Tibial nerve (tissue), 4 donors: ENCODE measurements around the gene SUV39H2. TPM values are rescaled to one million over a fixed set of nuclear protein-coding genes. Genes with fewer than 3 reads are reported as not detected.
A peak's percentile ranks its signal among the peaks of the same experiment; 100 is the strongest.

ENCODE experiments used
- DNase-seq, 2 donors: peaks; one replicate each; pipeline ENCODE4 v3.0.0-alpha.2; 2019; ENCODE audit warnings: low spot score in 2 of 2
- H3K27ac ChIP-seq, 4 donors: fragments of 200-600 bp; sonication (generic) in 3 of 4; one replicate each; pipeline ENCODE4 v1.5.1; 2017 to 2019; ENCODE audit warnings: mild to moderate bottlenecking in 1 of 4
- H3K27me3 ChIP-seq, 2 donors: fragments of 200-600 bp; sonication (generic) in 1 of 2; one replicate each; pipeline versions ENCODE4 v1.5.1 to v1.6.0; 2017 to 2019
- H3K36me3 ChIP-seq, 3 donors: fragments of 200-600 bp; sonication (generic); one replicate each; pipeline ENCODE4 v1.5.1; 2018 to 2019
- H3K4me1 ChIP-seq, 4 donors: fragments of 200-600 bp; sonication (generic) in 3 of 4; one replicate each; pipeline ENCODE4 v1.5.1; 2017 to 2019
- H3K4me3 ChIP-seq, 4 donors: fragments of 200-600 bp; sonication (generic) in 3 of 4; one replicate each; pipeline ENCODE4 v1.5.1; 2017 to 2019; ENCODE audit warnings: mild to moderate bottlenecking in 1 of 4, moderate library complexity in 1 of 4
- H3K9me3 ChIP-seq, 4 donors: fragments of 200-600 bp; sonication (generic) in 3 of 4; one replicate each; pipeline ENCODE4 v1.5.1; 2017 to 2019
- EP300 ChIP-seq, 2 donors: sonication (generic); formaldehyde crosslinking; IDR thresholded peaks; one replicate each; pipeline ENCODE4 v1.6.1; 2017; ENCODE audit warnings: antibody characterized with exemption in 2 of 2, mild to moderate bottlenecking in 1 of 2
- POLR2A ChIP-seq, 2 donors: fragments of 450-650 bp; IDR thresholded peaks; one replicate each; pipeline ENCODE4 v1.6.1; 2017; ENCODE audit warnings: antibody characterized with exemption in 2 of 2, mild to moderate bottlenecking in 2 of 2, moderate library complexity in 2 of 2
- WGBS, 2 donors: methylation state at CpG; one replicate each; pipeline ENCODE4 v1.1.5; 2018; 5-methylcytosine and 5-hydroxymethylcytosine counted together
- total RNA-seq, 4 donors: library from RNA; depleted of rRNA; stranded (reverse); fragments of >200 nt; gene quantifications; one replicate each; pipeline ENCODE4 v1.1.0, GENCODE V29; 2016
- TF ChIP-seq, protein P1 (sequence below), 5 experiments: fragments of 200-600 bp in 3 of 5; fragments of 450-650 bp in 2 of 5; sonication (generic) in 3 of 5; IDR thresholded peaks; one replicate each; pipeline ENCODE4 v1.5.1; 2016 to 2019; ENCODE audit warnings: antibody characterized with exemption in 5 of 5, mild to moderate bottlenecking in 3 of 5, moderate library complexity in 2 of 5

The SUV39H2 gene
- total RNA-seq, 4 donors from 2014 or later, result 2.2 to 4.4 (median 3.0) TPM

DNA sequence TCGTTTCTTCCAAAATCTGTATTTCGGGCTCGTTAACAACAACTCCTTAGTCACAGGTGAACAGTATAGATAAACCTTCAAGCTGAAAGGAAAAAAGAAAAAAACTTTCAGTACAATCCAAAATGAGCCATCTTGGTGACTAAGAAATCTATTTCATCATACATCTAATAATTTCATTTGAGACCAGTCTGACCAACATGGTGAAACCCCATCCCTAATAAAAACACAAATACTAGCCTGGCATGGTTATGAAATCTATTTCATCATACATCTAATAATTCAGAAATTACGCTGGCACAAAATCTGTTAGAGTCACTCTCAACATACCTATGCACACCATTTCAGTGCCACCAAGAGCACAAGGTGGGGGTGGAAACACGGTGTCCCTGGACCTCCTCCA lies 66.4 kb downstream of the SUV39H2 start:
- Histone ChIP-seq H3K27me3 (no peaks in the 10 kb centered on the region), H3K27ac (no peak overlapping the region), H3K9me3 (no peaks in the 10 kb centered on the region), H3K36me3 (peaks cover 0 to 77% (median 9%) of the 10 kb centered on the region in 3 donors), H3K4me1 (no peaks in the 10 kb centered on the region), H3K4me3 (no peak overlapping the region)
- 95 to 96% methylated on average over 5 of the region's 5 CpGs for WGBS, 2 donors
- DNase-seq, result no peak
- TF ChIP-seq EP300 (IDR thresholded peaks at IDR 0.05), result no peak
- TF ChIP-seq, protein P1, sequence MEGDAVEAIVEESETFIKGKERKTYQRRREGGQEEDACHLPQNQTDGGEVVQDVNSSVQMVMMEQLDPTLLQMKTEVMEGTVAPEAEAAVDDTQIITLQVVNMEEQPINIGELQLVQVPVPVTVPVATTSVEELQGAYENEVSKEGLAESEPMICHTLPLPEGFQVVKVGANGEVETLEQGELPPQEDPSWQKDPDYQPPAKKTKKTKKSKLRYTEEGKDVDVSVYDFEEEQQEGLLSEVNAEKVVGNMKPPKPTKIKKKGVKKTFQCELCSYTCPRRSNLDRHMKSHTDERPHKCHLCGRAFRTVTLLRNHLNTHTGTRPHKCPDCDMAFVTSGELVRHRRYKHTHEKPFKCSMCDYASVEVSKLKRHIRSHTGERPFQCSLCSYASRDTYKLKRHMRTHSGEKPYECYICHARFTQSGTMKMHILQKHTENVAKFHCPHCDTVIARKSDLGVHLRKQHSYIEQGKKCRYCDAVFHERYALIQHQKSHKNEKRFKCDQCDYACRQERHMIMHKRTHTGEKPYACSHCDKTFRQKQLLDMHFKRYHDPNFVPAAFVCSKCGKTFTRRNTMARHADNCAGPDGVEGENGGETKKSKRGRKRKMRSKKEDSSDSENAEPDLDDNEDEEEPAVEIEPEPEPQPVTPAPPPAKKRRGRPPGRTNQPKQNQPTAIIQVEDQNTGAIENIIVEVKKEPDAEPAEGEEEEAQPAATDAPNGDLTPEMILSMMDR (IDR thresholded peaks at IDR 0.05), result no peak
- no peak for TF ChIP-seq POLR2A (IDR thresholded peaks at IDR 0.05)

DNA sequence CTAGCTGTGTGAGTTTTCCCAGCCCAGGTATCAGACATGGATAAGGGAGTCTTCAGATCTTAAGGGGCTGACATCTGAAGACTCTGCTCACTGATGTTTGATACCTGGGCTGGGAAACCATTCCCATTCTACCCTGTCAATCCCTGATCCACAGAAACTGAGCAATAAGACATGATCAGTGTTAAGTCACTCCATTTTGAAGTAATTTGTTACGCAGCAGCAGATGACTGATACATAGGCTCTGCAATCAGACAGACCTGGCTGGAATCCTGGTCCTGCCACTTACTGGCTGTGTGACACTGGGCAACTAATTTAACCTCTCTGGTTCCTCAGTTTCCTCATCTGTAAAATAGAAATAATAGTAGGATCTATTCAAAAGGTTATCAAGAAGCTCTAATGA lies 68.6 kb downstream of the SUV39H2 start:
- Histone ChIP-seq H3K9me3 (no peaks in the 10 kb centered on the region), H3K27ac (no peak overlapping the region), H3K36me3 (peaks cover 0 to 68% (median 9%) of the 10 kb centered on the region in 3 donors), H3K4me1 (peaks cover 0 to 18% (median 2%) of the 10 kb centered on the region in 4 donors), H3K4me3 (no peak overlapping the region), H3K27me3 (no peaks in the 10 kb centered on the region)
- DNase-seq, result no peak
- TF ChIP-seq, protein P1 (IDR thresholded peaks at IDR 0.05), result no peak
- no peak for TF ChIP-seq EP300 (IDR thresholded peaks at IDR 0.05)
- no peak for TF ChIP-seq POLR2A (IDR thresholded peaks at IDR 0.05)
- 94 to 100% methylated on average over 1 of the region's 1 CpG for WGBS, 2 donors

DNA sequence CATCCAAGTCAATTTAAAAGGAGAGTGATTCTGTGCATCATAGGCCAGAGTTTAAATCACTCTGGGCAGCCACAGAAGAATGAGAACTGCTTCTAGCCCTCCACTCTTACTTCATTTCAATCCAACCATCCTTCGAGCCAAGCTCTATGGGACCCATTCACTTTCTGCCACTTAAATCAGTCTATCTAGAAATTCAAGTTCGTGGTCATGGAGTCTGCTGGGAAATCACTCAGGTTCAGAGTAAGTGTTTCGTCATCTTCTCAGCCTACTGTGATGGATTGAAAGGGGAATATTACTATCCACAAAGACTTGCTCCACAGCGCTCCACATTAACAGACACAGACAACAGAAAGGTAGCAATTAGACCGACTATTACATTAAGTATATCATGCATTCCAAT lies 70.6 kb downstream of the SUV39H2 start:
- H3K4me1 ChIP-seq, result peaks cover 0 to 28% (median 9%) of the 10 kb centered on the region in 4 donors
- 93% methylated on average over 5 of the region's 5 CpGs for WGBS, 2 donors
- no peaks in the 10 kb centered on the region for H3K27me3 ChIP-seq
- H3K36me3 ChIP-seq, result peaks cover 0 to 51% (median 9%) of the 10 kb centered on the region in 3 donors
- H3K27ac ChIP-seq, result no peak overlapping the region
- DNase-seq, result no peak
- no peak for TF ChIP-seq EP300 (IDR thresholded peaks at IDR 0.05)
- TF ChIP-seq, protein P1 (IDR thresholded peaks at IDR 0.05), result no peak
- TF ChIP-seq POLR2A (IDR thresholded peaks at IDR 0.05), result no peak
- no peaks in the 10 kb centered on the region for H3K9me3 ChIP-seq
- no peak overlapping the region for H3K4me3 ChIP-seq

DNA sequence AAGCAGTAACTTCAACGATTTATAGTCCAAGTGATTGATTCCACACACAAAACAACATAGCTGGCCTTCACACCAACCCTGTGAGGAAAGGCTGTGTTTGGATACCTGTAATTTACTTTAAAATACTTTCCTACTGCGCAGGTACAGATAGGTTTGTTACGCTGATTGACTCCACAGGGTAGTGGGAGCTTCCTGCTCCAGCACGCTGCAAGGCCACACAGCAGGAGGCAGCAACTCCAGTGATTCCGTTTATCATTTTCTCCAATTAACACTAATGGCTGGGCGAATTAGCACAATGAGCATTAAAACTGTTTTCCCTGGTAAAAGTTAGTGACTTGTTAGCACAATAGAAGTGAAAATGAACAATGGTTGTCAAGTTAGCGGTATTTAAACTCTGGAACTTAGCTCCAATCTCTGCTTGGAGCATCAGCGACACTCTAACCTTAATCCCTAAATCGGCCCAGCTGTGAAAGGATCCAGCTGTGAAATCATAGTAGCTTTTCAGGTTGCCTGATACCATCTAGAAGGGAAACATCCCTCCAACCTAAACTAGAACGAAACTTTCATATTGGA lies 74.3 kb downstream of the SUV39H2 start:
- H3K9me3 ChIP-seq, result no peaks in the 10 kb centered on the region
- no peaks in the 10 kb centered on the region for H3K27me3 ChIP-seq
- peak overlapping the region; percentile 55 to 79 (median 72) for H3K4me3 ChIP-seq
- TF ChIP-seq EP300 (IDR thresholded peaks at IDR 0.05), result no peak
- TF ChIP-seq, protein P1 (IDR thresholded peaks at IDR 0.05), result no peak
- TF ChIP-seq POLR2A (IDR thresholded peaks at IDR 0.05), result no peak
- H3K27ac ChIP-seq, result peak overlapping the region; percentile 40 to 92 (median 86)
- WGBS, 2 donors, result 23 to 24% methylated on average over 10 of the region's 10 CpGs
- no peak for DNase-seq
- H3K4me1 ChIP-seq, result peaks cover 0 to 36% (median 17%) of the 10 kb centered on the region in 4 donors
- peaks cover 0 to 21% (median 0%) of the 10 kb centered on the region in 3 donors for H3K36me3 ChIP-seq

DNA sequence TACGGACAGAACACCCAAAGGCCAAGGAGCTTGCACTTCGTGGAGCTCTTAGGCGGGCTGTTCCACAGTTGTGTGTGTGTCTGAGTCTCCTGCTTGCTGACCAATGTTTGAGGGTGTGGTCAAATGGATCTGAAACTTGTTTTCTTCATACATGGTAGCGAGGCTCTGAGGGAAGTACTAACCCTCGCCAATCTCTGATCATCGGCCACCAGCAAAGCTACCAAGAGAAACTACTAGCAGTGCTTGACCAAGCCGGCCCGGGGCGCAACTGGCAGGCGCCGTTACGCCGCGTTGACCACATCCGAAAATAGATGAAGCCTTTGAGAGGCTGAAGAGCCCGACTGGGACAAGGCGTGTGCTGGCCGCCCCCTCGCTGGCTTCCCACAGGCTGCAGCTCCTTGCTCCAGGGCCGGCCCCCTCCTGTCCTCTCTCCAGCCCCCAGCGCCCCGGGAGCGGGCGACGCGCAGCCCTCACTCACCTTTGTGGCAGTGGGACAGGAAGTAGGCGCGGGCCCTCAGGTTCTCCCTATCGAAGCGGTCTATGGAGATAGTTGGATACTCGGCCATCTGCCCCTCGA lies 74.8 kb downstream of the SUV39H2 start:
- Histone ChIP-seq H3K36me3 (peaks cover 0 to 15% (median 0%) of the 10 kb centered on the region in 3 donors), H3K9me3 (no peaks in the 10 kb centered on the region), H3K4me3 (peak overlapping the region; percentile 55 to 79 (median 72)), H3K27ac (peak overlapping the region; percentile 40 to 92 (median 86)), H3K27me3 (no peaks in the 10 kb centered on the region), H3K4me1 (peaks cover 0 to 36% (median 17%) of the 10 kb centered on the region in 4 donors)
- no peak for TF ChIP-seq EP300 (IDR thresholded peaks at IDR 0.05)
- TF ChIP-seq, protein P1 (IDR thresholded peaks at IDR 0.05), result peak in 1 of 5 experiments; percentile 17
- peak; percentile 28 for DNase-seq
- WGBS, 2 donors, result 0 to 1% methylated on average over 16 to 23 of the region's 32 CpGs
